Iris pigment epithelial cell (primary cell): ENCODE results near the gene FASTKD1.
"Not testable (repeated sequence)": the region's sequence is repeated elsewhere in the genome, so short reads cannot be mapped to it uniquely, and the experiment has no call there.

ENCODE experiments used
- DNase-seq: peaks from one replicate; pipeline ENCODE4 v3.0.0-alpha.2; 2011; ENCODE audit warnings: low read depth

The FASTKD1 gene

DNA sequence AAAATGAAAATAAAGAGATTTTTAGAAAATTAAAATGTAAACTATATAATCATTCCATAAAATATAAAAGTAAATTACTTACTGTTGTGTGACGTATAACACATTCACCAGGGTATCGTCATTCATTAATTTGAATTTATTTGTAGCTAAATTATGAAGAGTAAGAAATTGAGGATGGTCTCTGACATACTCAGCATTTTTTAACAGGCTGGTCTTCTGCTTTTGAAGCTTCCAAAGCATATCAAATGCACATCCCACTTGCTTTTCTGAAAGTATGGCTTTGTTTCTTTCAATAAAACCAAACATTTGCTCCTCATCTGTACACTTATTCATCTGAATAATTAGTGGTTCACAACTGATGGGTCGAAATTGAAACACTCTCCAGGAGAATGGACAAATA, 2.1 kb downstream of the FASTKD1 start:
- DNase-seq, result no peak

DNA sequence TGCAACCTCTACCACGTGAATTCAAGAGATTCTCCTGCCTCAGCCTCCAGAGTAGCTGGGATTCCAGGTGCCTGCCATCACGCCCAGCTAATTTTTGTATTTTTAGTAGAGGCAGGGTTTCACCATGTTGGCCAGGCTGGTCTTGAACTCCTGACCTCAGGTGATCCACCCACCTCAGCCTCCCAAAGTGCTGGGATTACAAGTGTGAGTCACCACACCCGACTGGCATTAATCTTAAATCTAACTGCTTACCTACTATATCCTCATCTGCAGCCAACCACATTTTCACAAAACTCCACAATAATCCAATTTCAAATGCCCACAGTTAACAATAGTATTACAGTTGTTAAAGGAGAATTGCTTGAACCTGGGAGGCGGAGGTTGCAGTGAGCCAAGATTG, 2.9 kb downstream of the FASTKD1 start:
- DNase-seq, result not testable (repeated sequence)

GRCh38 chr2:169569948-169570347, 3.7 kb downstream of the FASTKD1 start:
- DNase-seq, result no peak

DNA sequence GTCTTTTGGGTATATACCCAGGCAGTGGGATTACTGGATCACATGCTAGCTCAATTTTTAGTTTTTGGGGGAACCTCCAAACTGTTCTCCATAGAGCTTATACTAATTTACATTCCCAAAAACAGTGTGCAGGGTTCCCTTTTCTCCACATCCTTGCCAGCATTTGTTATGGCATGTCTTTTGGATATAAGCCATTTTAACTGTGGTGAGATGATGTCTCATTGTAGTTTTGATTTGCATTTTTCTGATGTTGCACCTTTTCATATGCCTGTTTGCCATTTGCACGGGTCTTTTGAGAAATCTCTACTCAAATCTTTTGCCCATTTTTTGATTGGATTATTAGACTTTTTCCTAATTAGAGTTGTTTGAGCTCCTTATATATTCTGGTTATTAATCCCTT, 8.0 kb downstream of the FASTKD1 start:
- no peak for DNase-seq

DNA sequence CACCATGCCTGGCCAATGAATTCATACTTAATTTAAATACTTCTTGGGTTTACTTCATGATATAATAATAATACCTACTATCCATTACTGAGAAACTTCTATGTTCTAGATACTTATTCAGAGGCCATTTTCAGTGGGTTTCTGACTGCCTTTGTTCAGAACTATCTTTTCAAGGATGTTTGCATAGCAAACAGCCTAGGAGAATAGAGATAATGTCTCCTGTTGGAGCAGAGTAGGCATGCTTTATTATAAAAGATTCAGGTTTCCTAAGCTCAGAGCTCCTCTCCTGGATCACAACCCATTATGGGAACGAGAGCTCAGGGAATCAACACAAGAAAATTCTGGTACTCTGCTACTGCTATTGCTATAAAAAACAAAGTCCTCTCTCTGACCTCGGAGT, 11.1 kb downstream of the FASTKD1 start:
- no peak for DNase-seq

- not testable (repeated sequence) for DNase-seq
These were observed 11.6 kb downstream of the FASTKD1 start for GRCh38 chr2:169562084-169562483.

- no peak for DNase-seq
These were observed 12.3 kb downstream of the FASTKD1 start for GRCh38 chr2:169561364-169561763.

- DNase-seq, result no peak
These were observed 26.9 kb downstream of the FASTKD1 start for GRCh38 chr2:169546756-169547155.

DNA sequence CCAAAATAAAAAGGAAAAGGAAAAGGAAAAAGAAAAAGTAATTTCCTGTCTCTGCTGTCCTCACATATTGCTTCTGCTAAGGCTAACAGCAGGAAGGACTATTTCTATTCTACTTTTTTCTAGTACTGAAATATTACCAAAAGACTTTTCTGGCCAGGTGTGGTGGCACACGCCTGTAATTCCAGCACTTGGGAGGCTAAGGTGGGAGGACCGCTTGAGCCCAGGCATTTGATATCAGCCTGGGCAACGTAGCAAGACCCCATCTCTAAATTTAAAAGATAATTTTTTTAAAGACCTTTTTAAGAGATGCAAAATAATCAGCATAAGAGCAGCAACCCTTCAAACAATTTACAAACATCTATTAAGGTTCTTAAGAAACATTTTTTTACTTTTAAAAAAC, 31.2 kb downstream of the FASTKD1 start:
- no peak for DNase-seq

DNA sequence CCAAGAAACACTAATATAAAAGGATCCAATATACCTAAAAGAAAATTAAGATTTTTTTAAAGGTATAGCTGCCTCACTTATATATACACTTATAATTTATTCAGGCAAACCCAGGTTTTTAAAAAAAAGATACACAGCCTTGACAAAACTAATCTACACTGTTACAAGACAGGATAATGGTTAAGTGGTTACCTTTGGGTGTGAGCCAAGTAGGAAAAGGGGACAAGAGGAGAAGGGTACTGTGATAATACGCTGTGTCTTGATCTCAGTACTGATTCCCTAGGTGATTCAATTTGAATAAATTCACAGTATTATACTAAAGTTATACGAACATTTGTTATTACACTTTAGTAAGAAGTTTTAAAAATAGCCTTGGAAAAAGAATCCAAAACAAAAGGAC, 33.5 kb downstream of the FASTKD1 start:
- DNase-seq, result no peak

DNA sequence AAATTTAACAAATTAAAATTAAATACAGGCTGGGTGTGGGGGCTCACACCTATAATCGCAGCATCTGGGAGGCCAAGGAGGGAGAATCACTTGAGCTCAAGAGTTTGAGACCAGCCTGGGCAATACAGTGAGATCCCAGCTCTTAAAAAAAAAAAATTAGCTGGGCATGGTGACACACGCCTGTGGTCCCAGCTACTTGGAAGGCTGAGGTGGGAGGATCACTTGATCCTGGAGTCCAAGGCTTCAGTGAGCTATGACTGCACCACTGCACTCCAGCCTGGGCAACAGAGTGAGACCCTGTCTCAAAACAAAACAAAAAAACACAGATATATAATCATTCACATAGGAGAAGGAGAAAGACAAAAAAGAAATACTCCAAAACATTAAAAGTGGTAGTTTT, 34.2 kb downstream of the FASTKD1 start:
- DNase-seq, result not testable (repeated sequence)

GRCh38 chr2:169528271-169528701, 45.4 kb downstream of the FASTKD1 start:
- DNase-seq, result peak; percentile 46

- peak; percentile 24 for DNase-seq
These were observed 47.2 kb downstream of the FASTKD1 start for GRCh38 chr2:169526451-169526850.

GRCh38 chr2:169525434-169525833, 48.2 kb downstream of the FASTKD1 start:
- DNase-seq, result no peak

GRCh38 chr2:169523681-169524080, 50.0 kb downstream of the FASTKD1 start:
- no peak for DNase-seq

DNA sequence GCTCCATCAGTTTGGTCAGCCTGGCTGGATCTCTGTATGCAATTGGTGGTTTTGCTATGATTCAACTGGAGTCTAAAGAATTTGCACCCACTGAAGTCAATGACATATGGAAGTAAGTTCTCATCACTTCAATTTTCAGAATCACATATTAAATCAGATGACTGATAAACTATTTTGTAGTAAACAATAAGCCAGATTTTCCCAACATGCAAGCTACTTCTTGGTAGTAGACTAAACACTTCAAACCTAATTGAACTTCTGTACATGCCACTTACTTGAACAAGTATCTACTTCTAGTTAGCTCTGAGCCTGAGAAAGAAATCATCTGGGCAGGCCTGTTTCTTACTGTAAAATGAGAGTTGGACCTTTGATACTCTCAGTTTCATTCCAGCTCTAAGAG, 52.8 kb downstream of the FASTKD1 start:
- no peak for DNase-seq

- not testable (repeated sequence) for DNase-seq
These were observed 57.1 kb downstream of the FASTKD1 start for GRCh38 chr2:169516488-169516995.

DNA sequence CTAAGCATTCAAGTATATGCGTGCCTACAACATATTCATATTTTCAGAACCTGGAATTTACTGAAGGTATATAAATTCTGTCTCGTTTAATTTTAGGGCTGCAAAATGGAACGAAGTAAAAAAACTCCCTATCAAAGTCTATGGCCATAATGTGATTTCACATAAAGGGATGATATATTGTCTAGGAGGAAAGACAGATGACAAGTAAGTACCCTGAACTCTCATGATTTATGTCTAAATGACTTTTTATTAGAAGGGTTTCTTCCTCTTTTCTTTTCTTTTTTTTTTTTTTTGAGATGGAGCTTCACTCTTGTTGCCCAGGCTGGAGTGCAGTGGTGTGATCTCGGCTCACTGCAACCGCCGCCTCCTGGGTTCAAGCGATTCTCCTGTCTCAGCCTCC, 58.9 kb downstream of the FASTKD1 start:
- not testable (repeated sequence) for DNase-seq

GRCh38 chr2:169513926-169514325, 59.7 kb downstream of the FASTKD1 start:
- no peak for DNase-seq

DNA sequence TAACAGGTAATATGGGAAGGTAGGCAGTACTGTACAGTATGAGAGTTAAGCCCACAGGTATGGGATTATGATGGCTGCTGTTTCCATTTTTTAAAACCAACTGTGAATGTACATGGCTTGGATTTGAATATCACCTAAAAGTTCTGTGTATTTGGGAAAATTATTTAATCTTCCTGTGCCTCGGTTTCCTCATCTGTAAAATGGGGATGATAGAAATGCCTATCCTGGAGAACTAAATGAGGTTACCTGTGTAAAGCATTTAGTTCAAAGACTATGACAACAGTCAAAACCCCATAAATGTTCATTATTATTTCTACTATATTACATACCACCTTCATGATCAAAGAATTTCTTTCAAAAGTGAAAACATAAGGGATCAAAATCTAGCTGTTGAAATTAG, 60.6 kb downstream of the FASTKD1 start:
- DNase-seq, result no peak

GRCh38 chr2:169512525-169512924, 61.1 kb downstream of the FASTKD1 start:
- peak; percentile 50 for DNase-seq

- no peak for DNase-seq
These were observed 61.8 kb downstream of the FASTKD1 start for GRCh38 chr2:169511818-169512217.

- no peak for DNase-seq
These were observed 63.2 kb downstream of the FASTKD1 start for GRCh38 chr2:169510496-169510895.

DNA sequence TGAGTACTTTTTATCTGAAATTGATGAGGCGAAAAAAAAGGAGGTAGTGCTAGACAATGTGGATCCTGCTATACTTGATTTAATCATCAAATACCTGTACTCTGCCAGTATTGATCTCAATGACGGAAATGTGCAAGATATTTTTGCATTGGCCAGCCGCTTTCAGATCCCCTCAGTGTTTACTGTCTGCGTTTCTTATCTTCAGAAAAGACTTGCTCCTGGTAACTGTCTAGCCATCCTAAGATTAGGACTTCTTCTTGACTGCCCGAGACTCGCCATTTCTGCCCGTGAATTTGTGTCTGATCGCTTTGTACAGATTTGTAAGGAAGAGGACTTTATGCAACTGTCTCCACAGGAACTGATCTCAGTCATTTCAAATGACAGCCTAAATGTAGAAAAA, 63.7 kb downstream of the FASTKD1 start:
- DNase-seq, result no peak
